RPMI8226 (cell line): ENCODE measurements around the gene IGFBP5.
A peak's percentile ranks its signal among the peaks of the same experiment; 100 is the strongest.

ENCODE experiments used
- DNase-seq: peaks from one replicate; pipeline ENCODE4 v3.0.0-alpha.2; 2015

The IGFBP5 gene

GRCh38 chr2:216663106-216663505, 32.2 kb downstream of the IGFBP5 start:
- DNase-seq = no peak

- peak; percentile 40 for DNase-seq
Observed at GRCh38 chr2:216661639-216662375, 33.5 kb downstream of the IGFBP5 start.

DNA sequence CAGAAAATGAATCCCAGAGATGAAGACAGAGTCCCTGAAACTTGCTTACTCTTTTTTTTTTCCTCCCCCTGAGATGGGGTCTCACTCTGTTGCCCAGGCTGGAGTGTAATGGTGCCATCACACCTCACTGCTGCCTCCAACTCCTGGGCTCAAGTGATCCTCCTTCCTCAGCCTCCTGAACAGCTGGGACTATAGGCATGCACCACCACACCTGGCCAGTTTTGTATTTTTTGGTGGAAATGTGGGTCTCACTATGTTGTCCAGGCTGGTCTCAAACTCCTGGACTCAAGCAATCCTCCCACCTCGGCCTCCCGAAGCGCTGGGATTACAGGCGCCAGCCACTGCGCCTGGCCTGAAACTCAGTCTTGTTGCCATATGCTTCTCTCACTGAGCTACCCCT, 34.3 kb downstream of the IGFBP5 start:
- no peak for DNase-seq

- no peak for DNase-seq
Observed at GRCh38 chr2:216660496-216660895, 34.9 kb downstream of the IGFBP5 start.

DNA sequence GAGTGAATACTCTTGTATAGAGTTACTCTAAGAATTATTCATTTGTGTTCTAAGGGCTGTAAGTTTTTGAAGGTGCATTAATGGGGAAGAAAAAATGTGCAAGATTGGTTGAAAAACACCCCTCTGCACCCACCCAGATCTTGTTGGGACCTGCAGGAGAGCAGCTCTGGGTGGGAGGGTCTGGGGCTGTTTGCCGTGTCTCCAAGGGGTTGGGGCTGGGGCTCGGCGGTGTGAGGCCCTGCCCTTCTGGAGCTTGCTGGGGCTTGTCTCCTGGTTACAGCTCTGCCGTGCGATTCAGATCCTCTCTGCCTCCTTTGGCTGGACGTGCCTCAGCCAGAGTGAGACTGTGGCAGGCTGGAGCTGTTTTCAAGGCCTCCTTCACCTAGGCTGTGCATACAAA, 36.1 kb downstream of the IGFBP5 start:
- DNase-seq = no peak

- DNase-seq = no peak
Observed at GRCh38 chr2:216658757-216659156, 36.6 kb downstream of the IGFBP5 start.

DNA sequence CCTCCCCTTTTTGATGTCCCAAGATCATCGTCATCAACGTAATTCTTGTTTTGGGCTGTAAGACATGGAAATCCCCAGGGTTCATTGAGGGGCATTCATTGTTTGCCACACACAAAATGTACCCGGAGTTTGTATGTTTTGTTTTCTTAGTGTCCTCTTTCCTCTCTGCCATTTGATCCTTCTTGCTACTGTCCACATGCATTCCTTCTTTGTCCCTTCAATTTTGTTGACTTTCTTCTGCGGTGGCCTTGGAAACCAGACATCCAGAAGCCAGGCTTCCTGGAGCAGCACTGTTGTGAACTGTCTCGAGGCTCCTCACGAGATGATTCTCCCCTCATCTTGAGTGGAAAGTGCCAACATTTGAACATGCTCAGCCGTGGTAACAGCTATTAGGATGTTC, 37.4 kb downstream of the IGFBP5 start:
- DNase-seq = no peak

DNA sequence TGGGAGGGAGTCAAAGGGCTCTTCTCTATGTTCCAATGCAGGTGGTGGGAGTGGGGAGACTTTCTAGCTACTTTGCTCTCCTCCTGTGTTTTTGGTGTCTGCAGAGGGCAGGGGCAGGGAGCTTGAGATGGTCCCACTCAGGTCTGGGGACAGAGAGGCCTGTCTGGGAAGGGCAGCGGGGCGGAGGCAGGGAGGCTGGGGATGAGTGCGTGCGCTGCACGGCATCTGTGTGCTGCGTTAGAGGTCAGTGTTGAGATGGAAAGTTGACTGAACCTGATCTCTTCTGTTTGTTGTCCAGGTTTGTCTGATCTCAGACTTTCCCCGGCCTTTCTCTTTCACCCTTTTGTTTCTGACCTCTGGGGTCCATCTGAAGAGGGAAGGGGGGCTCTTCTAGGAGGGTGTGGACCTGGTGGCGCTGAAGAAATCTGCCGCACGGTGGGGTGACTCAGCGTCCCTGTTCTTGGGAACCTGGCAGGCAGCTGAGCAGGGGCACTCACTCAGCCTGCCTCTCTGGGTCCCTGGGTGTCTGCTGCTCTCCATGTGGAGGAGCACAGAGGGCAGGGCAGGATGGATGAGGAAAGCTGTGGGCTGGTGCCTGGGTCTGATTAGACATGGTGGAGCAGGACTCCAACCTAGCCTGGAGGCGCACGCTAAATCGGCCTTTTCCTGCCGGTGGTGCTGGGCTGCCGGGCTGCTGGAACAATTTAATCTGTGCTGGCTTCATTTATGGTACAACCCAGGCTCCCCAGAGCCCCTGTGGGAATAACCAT, 38.1 kb downstream of the IGFBP5 start:
- DNase-seq = no peak

DNA sequence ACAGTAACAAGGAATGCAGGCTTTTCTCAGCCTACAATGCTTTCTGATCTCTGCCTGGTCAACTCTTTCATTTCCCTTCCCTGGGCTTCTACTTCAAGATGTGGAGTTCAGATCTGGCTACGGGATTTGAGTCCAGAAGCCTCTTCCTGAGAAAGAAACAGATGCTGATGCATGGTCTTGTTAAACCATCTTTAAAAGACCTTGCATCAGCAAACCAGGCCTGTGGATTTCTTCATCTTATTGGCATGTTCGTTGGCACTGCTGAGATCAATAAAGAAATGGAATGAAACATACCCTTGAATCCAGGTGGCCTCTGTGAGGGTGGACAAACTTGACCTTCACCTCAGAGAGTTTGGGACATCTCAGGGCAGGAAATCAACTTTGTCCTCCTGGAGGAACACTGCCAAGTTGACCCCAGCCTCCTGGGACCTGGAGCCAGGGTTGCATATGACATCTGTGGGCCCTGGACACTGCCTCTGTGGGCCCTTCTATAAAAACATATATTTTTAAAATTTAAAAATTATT, 40.8 kb downstream of the IGFBP5 start:
- no peak for DNase-seq

DNA sequence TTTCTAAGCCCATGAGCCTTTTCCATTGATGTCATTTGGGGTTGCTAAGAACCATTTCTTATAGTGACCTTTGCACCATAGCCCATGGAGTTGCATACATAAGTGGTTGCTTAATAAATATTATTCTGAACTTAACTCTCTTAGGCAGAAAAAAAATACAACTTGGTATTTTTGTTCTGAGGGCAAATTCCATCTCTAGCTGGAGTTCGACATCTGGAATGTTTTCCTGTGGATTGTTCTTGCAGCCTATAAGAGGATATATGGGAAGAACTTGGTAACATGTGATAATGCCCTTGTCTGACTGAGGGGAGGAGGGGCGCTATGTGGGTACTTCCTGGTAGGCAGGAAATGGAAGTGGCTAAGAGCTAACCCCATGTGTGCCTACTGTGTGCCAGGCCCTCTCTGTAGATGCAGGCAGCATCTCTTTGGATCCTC, 41.4 kb downstream of the IGFBP5 start:
- no peak for DNase-seq

GRCh38 chr2:216653093-216653799, 42.1 kb downstream of the IGFBP5 start:
- no peak for DNase-seq

DNA sequence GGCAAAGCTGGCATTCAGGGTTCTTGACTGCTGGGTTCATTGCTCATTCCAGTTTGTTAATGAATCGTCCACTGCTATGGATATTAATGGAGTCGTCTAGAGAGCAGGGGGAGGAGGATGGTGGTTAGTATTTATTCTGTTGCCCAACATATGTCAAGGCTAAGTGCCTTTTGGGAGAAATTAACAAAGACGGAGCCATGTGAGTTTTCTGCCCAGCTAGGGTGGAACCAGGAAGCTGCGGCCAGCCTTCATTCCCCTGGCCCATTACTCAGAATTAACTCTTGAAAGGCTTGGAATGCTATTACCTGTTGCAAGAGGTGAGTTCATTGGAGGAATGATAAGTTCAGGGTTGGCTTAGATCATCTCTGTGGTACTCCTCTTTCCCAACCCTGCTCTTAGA, 42.8 kb downstream of the IGFBP5 start:
- DNase-seq = no peak

DNA sequence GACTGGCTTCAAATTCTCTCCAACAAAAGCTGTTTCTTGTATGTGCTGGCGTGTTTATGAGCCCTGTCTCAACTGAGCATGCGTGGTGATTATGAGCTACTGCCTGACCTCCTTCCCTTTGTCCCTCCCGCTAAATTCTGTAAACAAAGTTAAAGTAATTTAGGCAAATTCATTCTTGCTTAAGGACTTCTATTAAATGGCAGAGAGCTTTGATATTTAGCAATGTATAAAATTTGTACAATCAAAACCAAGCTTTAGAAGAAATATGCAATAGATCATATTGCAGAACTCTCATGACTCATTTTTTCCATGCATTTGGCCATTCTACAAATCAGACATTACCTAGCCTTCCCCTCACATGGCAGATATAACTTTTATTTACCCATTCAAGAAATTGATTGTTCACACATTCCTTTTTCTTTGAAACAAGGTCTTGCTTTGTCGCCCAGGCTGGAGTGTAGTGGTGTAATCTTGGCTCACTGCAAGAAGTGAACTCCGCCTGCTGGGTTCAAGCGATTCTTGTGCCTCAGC, 43.9 kb downstream of the IGFBP5 start:
- DNase-seq = no peak

- no peak for DNase-seq
Observed at GRCh38 chr2:216650626-216651257, 44.6 kb downstream of the IGFBP5 start.

DNA sequence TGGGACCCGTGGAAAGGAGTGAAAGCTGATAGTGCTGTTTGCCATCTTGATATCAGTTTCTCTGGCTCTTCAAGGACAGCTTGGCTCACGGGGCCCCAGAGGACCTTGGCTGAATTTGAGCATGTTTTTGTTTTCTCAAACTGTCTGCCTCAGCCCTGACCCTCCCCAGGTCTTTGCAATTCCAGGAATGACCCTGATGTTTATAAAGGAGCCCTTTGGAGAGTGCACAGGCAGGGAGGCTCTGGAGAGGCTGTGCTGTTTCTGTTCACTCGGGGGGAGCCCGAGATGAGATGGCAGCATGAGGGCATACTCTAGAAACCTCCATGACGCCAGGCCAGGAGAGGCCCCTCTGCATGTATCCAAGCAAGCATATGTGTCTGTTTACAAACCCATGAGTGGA, 45.8 kb downstream of the IGFBP5 start:
- no peak for DNase-seq

DNA sequence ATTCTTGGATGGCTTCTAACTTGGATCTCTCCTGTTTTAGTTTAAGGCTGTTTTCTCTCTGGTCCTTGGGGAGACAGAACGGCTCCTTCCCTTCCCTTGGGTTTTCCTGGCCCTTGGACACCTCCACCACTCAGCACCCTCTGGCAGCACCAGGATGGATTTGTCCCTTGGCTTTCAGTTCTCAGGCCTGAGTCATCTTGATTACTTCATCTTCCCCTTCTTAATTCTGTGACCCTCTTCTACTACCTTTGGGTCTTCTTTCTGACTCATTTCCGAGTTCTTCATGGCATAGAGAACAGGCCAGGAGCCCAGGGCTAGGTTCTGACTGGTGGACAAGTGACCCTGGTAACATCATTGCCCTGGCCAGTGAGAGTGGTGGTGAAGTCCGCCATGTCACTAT, 47.2 kb downstream of the IGFBP5 start:
- DNase-seq = no peak

DNA sequence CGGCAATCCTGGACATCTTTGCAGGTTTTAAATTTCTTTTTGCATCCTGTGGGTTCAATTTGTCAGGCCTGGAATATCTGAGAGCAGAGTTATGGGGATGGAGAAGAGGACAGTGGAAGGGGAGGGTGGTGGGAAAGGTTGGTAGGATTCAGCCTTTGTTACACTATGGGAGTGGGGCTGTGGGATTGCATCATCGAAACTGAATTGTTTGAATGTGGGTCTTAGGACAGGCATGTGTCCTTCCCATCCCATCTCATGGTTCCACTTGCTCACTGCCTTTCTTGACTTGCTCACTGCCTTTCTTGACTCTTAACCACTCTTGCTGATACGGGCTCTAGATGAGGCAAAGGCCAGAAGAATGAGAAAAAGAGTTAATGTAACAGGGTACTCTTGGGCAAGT, 49.2 kb downstream of the IGFBP5 start:
- no peak for DNase-seq

DNA sequence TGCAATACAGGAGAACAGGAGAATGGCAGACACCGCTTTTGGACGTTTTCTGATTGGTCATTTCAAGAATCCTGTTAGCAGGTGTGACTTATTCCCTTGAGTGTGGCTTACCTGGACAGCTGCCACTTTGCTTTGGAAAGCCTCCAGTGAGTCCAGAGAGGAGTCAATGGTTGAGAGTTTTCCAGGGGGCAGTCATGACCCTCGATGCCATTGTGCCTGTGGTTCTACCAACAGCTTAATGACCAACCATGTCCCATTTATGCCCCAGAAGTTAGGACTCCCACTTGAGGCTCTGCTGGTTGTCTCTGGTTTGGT, 49.8 kb downstream of the IGFBP5 start:
- DNase-seq = no peak

DNA sequence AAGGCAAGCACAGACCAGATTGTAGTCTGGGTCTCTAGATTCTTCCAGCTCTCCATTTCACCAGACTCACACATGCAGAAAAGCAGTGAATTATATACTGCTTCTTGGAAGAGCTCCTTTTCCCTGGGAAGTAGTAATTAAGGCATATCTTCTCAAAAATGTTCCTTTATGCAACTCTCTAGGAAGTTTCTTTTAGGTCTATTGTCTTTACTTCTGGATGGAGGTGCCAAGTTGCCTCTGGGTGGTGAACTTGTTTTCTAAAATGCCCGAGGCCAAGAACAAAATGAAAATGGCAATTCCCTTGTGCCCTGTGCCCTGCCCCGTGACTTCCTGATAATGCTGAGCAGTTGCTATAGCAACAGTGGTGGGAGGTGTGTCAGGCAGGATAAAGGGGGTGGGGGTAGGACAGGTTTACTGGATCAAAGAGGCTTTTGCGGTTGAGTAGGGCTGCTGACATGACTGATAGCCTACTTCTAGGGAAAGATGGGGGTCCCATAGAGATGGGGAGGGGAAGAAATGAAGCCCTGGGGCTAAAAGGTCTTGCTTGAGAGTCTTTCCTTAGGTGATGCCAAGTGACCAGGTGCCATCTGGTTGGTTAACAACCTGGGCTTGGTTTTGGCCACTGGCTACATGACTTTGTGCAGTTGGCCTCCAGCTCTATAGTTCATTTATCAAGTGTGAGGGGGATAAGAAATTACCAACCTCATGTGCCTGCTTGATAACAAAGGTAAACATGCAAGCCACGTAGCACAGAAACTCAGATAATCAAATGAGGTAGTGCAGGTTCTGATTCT, 50.3 kb downstream of the IGFBP5 start:
- no peak for DNase-seq

DNA sequence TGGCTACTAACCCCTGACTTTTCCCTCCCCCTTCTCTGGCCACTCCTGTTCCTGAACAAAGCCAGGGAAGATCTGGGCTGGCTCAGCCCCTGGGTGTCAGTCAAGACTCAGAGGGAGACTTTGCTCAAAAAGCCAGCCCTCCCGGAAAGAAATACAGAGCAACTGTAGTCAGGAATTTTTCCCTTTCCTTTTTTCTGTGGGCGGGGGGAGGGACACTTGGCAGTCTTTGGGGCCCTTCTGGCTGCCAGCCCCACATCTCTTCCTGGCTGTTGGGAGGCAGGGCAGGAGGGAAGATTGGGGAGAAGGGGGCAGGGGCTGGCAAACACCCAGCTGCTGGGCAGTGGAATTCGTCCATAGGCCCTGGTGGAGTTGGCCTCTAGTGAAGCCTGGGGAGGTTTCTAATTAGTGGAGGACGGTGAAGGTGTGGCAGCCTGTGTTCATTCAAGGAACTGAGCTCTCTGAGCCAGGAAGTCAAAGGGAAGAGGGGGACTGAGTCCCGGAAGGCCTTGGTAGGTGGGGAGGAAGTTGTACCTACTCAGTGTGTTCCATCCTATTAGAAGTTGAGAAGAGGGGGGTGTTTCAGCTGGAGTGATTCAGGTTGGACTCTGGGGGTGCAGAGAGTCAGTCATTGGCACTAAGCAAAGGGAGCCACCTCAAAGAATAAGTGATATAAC, 51.2 kb downstream of the IGFBP5 start:
- no peak for DNase-seq

GRCh38 chr2:216637472-216637871, 57.9 kb downstream of the IGFBP5 start:
- no peak for DNase-seq
